GM20431 (cell line): Measurements from ENCODE around the gene ZNF853.
"Not testable (repeated sequence)": the region's sequence is repeated elsewhere in the genome, so short reads cannot be mapped to it uniquely, and the experiment has no call there.

Experiments used
- in situ Hi-C: fragments of 300-500 bp; cut with MseI, MboI; formaldehyde crosslinking; loops from one replicate; pipeline ENCODE4 v1.15.0; 2020; ENCODE audit warnings: low sequenced_read_pairs; ENCODE audit not compliant: unreplicated experiment

The ZNF853 gene

GRCh38 chr7:6614953-6615722 lies at the start of gene ZNF853:
Gene ZNF853 (plus strand): TSS chr7:6615610. CDS start chr7:6616175, 565 bp downstream.
- in situ Hi-C loops = no loop called here

- in situ Hi-C loops = no loop called here
Measured at GRCh38 chr7:6565655-6566054, 49.8 kb upstream of the ZNF853 start.

- in situ Hi-C loops = no loop called here
Measured at GRCh38 chr7:6567886-6568285, 47.5 kb upstream of the ZNF853 start.

- in situ Hi-C loops = no loop called here
Measured at GRCh38 chr7:6571160-6571779, 44.1 kb upstream of the ZNF853 start.

GRCh38 chr7:6575281-6576023 lies 40.0 kb upstream of the ZNF853 start:
- in situ Hi-C loops = no loop called here

GRCh38 chr7:6576024-6576866 lies 39.2 kb upstream of the ZNF853 start:
- in situ Hi-C loops = no loop called here

GRCh38 chr7:6576867-6577368 lies 38.5 kb upstream of the ZNF853 start:
- in situ Hi-C loops = not testable (repeated sequence)

- in situ Hi-C loops = no loop called here
Measured at GRCh38 chr7:6577369-6578113, 37.9 kb upstream of the ZNF853 start, which contains the start of gene ZDHHC4. Gene ZDHHC4 (plus strand): TSS chr7:6577454. CDS start chr7:6580562, 3,108 bp downstream.

GRCh38 chr7:6578114-6579084 lies 37.0 kb upstream of the ZNF853 start:
- in situ Hi-C loops = no loop called here

- in situ Hi-C loops = no loop called here
Measured at GRCh38 chr7:6579446-6579845, 36.0 kb upstream of the ZNF853 start.

- in situ Hi-C loops = not testable (repeated sequence)
Measured at GRCh38 chr7:6585746-6586432, 29.5 kb upstream of the ZNF853 start.

GRCh38 chr7:6588566-6588965 lies 26.8 kb upstream of the ZNF853 start:
- in situ Hi-C loops = no loop called here

GRCh38 chr7:6589151-6589828 lies 26.1 kb upstream of the ZNF853 start:
- in situ Hi-C loops = no loop called here

- in situ Hi-C loops = no loop called here
Measured at GRCh38 chr7:6589829-6590644, 25.4 kb upstream of the ZNF853 start, which contains the start of gene INTS15. Gene INTS15 (plus strand): TSS chr7:6590021. CDS start chr7:6590284, 263 bp downstream.

- in situ Hi-C loops = no loop called here
Measured at GRCh38 chr7:6590645-6591110, 24.7 kb upstream of the ZNF853 start.

- in situ Hi-C loops = no loop called here
Measured at GRCh38 chr7:6600093-6600492, 15.3 kb upstream of the ZNF853 start.
